H1 (cell line): Measurements from ENCODE around the gene EXOSC5. TPM values are rescaled to one million over a fixed set of nuclear protein-coding genes. Genes with fewer than 3 reads are reported as not detected.

Source experiments
- CTCF ChIA-PET: fragments of 300-600 bp; sonication (Branson Sonifier 250); formaldehyde crosslinking; loops from one replicate; lab custom pipeline; 2021; ENCODE audit not compliant: partially characterized antibody; lab: Charles Lee
- POLR2A ChIA-PET: fragments of 300-600 bp; sonication (Branson Sonifier 250); formaldehyde crosslinking; loops from one replicate; lab custom pipeline; 2021; ENCODE audit warnings: inconsistent platforms; ENCODE audit not compliant: partially characterized antibody; lab: Charles Lee
- DNase-seq, 2 experiments: peaks; one replicate each; pipeline versions ENCODE4 v3.0.0 to v3.0.0-alpha.2; 2010 to 2022; ENCODE audit warnings: low spot score in 2 of 2, low read depth in 1 of 2, mixed read lengths in 1 of 2
- FAIRE-seq: peaks from 2 replicates; lab custom pipeline; 2011; peaks lifted over from hg19 to GRCh38; lab: Jason Lieb, UNC
- H2AFZ ChIP-seq: 2 replicates; pipeline ENCODE4 v1.8.1; 2012; ENCODE audit warnings: low read length, inconsistent platforms
- H2AK5ac ChIP-seq: 2 replicates; pipeline ENCODE4 v1.6.1; 2013; ENCODE audit warnings: low read depth, low read length
- H2BK120ac ChIP-seq: replicated peaks from 2 replicates; pipeline ENCODE3; 2013; ENCODE audit warnings: low read depth, low read length, inconsistent platforms
- H2BK12ac ChIP-seq: 2 replicates; pipeline ENCODE4 v1.6.1; 2013; ENCODE audit warnings: low read depth, low read length
- H2BK15ac ChIP-seq: 2 replicates; pipeline ENCODE4 v1.6.1; 2013; ENCODE audit warnings: low read length
- H2BK20ac ChIP-seq: 2 replicates; pipeline ENCODE4 v1.6.1; 2013; ENCODE audit warnings: low read length
- H2BK5ac ChIP-seq: 2 replicates; pipeline ENCODE4 v1.6.1; 2013; ENCODE audit warnings: low read depth, low read length
- H3K14ac ChIP-seq: 2 replicates; pipeline ENCODE4 v1.6.1; 2013; ENCODE audit warnings: inconsistent platforms; ENCODE audit not compliant: insufficient read length
- H3K18ac ChIP-seq: 2 replicates; pipeline ENCODE4 v1.6.1; 2013; ENCODE audit warnings: low read length; ENCODE audit errors: extremely low read depth
- H3K23ac ChIP-seq: 2 replicates; pipeline ENCODE4 v1.6.1; 2013; ENCODE audit warnings: inconsistent platforms; ENCODE audit not compliant: insufficient read length
- H3K23me2 ChIP-seq: 2 replicates; pipeline ENCODE4 v1.6.1; 2013; ENCODE audit warnings: low read depth, low read length
- H3K27ac ChIP-seq: 2 replicates; pipeline ENCODE4 v1.6.1; 2011; ENCODE audit warnings: low read depth, low read length, inconsistent platforms
- H3K27me3 ChIP-seq, 4 experiments: replicated peaks in 1 of 4; 1 replicate in 1 of 4; 2 replicates in 3 of 4; pipeline versions ENCODE4 v1.6.1 to v1.8.1; 2011 to 2013; ENCODE audit warnings: low read length in 3 of 4, mild to moderate bottlenecking in 3 of 4, inconsistent platforms in 2 of 4, mixed read lengths in 2 of 4, moderate library complexity in 1 of 4; ENCODE audit not compliant: control insufficient read depth in 3 of 4, insufficient read depth in 3 of 4; ENCODE audit errors: extremely low read depth in 1 of 4
- H3K36me3 ChIP-seq, 4 experiments: 2 replicates each; pipeline versions ENCODE4 v1.6.1 to v1.8.1; 2011 to 2013; ENCODE audit warnings: mild to moderate bottlenecking in 4 of 4, low read length in 3 of 4, moderate library complexity in 2 of 4, control low read depth in 1 of 4, inconsistent platforms in 1 of 4; ENCODE audit not compliant: insufficient read depth in 4 of 4, control insufficient read depth in 2 of 4
- H3K4ac ChIP-seq: replicated peaks from 2 replicates; pipeline ENCODE3; 2013; ENCODE audit warnings: low read length, low read depth, mixed read lengths, inconsistent platforms; ENCODE audit not compliant: insufficient read length
- H3K4me1 ChIP-seq, 4 experiments: replicated peaks in 1 of 4; 1 replicate in 1 of 4; 2 replicates in 3 of 4; pipeline versions ENCODE4 v1.6.1 to v1.8.1; 2011 to 2013; ENCODE audit warnings: low read length in 3 of 4, inconsistent platforms in 2 of 4, mixed read lengths in 1 of 4; ENCODE audit not compliant: insufficient read depth in 4 of 4, control insufficient read depth in 3 of 4
- H3K4me2 ChIP-seq, 2 experiments: 2 replicates each; pipeline versions ENCODE4 v1.6.1 to v1.8.1; 2011 to 2013; ENCODE audit warnings: low read depth in 2 of 2, low read length in 2 of 2, control low read depth in 1 of 2, inconsistent platforms in 1 of 2, mild to moderate bottlenecking in 1 of 2; ENCODE audit not compliant: insufficient read depth in 1 of 2
- H3K4me3 ChIP-seq, 4 experiments: fragments of 200-600, 300-600 bp in 1 of 4; sonication (generic), shearing (Covaris generic), sonication (Bioruptor Twin) in 1 of 4; 2 replicates each; pipeline versions ENCODE4 v1.5.1 to v1.8.1; 2011 to 2016; ENCODE audit warnings: low read length in 4 of 4, low read depth in 3 of 4, control low read depth in 2 of 4, inconsistent platforms in 2 of 4, mild to moderate bottlenecking in 2 of 4, mixed read lengths in 1 of 4, moderate library complexity in 1 of 4; ENCODE audit not compliant: insufficient read depth in 2 of 4; ENCODE audit errors: extremely low read depth in 1 of 4
- H3K56ac ChIP-seq: replicated peaks from 2 replicates; pipeline ENCODE3; 2013; ENCODE audit warnings: low read depth, mild to moderate bottlenecking, mixed read lengths, low read length, inconsistent platforms; ENCODE audit not compliant: insufficient read length
- H3K79me1 ChIP-seq: 2 replicates; pipeline ENCODE4 v1.6.1; 2013; ENCODE audit warnings: low read depth, low read length, control low read depth
- H3K79me2 ChIP-seq, 2 experiments: 2 replicates each; pipeline versions ENCODE4 v1.6.1 to v1.8.1; 2012 to 2013; ENCODE audit warnings: low read length in 2 of 2, mild to moderate bottlenecking in 2 of 2, inconsistent platforms in 1 of 2; ENCODE audit not compliant: insufficient read depth in 2 of 2, control insufficient read depth in 1 of 2
- H3K9ac ChIP-seq, 4 experiments: replicated peaks in 1 of 4; 1 replicate in 1 of 4; 2 replicates in 3 of 4; pipeline versions ENCODE4 v1.6.1 to v1.8.1; 2011 to 2013; ENCODE audit warnings: low read depth in 3 of 4, low read length in 3 of 4, control low read depth in 2 of 4, mild to moderate bottlenecking in 2 of 4, moderate library complexity in 2 of 4, inconsistent platforms in 1 of 4; ENCODE audit errors: extremely low read depth in 1 of 4
- H3K9me3 ChIP-seq, 2 experiments: 2 replicates each; pipeline versions ENCODE4 v1.6.1 to v1.8.1; 2012 to 2013; ENCODE audit warnings: mild to moderate bottlenecking in 2 of 2, moderate library complexity in 2 of 2, control low read depth in 1 of 2, inconsistent platforms in 1 of 2, low read depth in 1 of 2, low read length in 1 of 2, mixed read lengths in 1 of 2; ENCODE audit not compliant: insufficient read depth in 2 of 2
- H4K20me1 ChIP-seq, 2 experiments: replicated peaks in 1 of 2; 2 replicates each; pipeline versions ENCODE3 to v1.8.1; 2011 to 2013; ENCODE audit warnings: inconsistent platforms in 2 of 2, low read length in 2 of 2, mild to moderate bottlenecking in 1 of 2; ENCODE audit not compliant: insufficient read depth in 2 of 2, control insufficient read depth in 1 of 2
- H4K5ac ChIP-seq: 2 replicates; pipeline ENCODE4 v1.6.1; 2013; ENCODE audit warnings: low read length, low read depth, mixed read lengths, inconsistent platforms; ENCODE audit not compliant: insufficient read length
- H4K8ac ChIP-seq: 2 replicates; pipeline ENCODE4 v1.8.0; 2013; ENCODE audit warnings: mild to moderate bottlenecking, moderate library complexity, low read length, inconsistent platforms; ENCODE audit not compliant: insufficient read depth; ENCODE audit errors: extremely low read depth
- H4K91ac ChIP-seq: replicated peaks from 2 replicates; pipeline ENCODE3; 2013; ENCODE audit warnings: low read length, mixed read lengths, inconsistent platforms; ENCODE audit not compliant: insufficient read length
- CBX5 ChIP-seq: fragments of 300-800, 300-1000 bp; sonication (generic); IDR thresholded peaks from 2 replicates; pipeline ENCODE4 v1.7.1; 2016; ENCODE audit warnings: antibody characterized with exemption, low read length, low read depth
- CTCF ChIP-seq, 3 experiments: IDR thresholded peaks; 1 replicate in 2 of 3; 2 replicates in 1 of 3; pipeline versions ENCODE4 v1.5.1 to v1.6.1; 2011; ENCODE audit warnings: low read length in 3 of 3, mild to moderate bottlenecking in 3 of 3, inconsistent platforms in 2 of 3, low read depth in 1 of 3, moderate library complexity in 1 of 3; ENCODE audit not compliant: insufficient read depth in 1 of 3; ENCODE audit errors: control extremely low read depth in 1 of 3
- KDM1A ChIP-seq: fragments of 200-600, 300-600 bp; sonication (generic); IDR thresholded peaks from 2 replicates; pipeline ENCODE4 v1.7.1; 2016; ENCODE audit warnings: mild to moderate bottlenecking, low read length, borderline replicate concordance
- MAFK ChIP-seq: IDR thresholded peaks from 2 replicates; pipeline ENCODE4 v1.6.1; 2012; ENCODE audit warnings: low read depth, mild to moderate bottlenecking, improper control_type of control experiment, low read length
- POLR2AphosphoS5 ChIP-seq: IDR thresholded peaks from 2 replicates; pipeline ENCODE4 v1.6.1; 2011; ENCODE audit warnings: low read depth, low read length
- RBBP5 ChIP-seq: IDR thresholded peaks from 2 replicates; pipeline ENCODE4 v1.7.1; 2012; ENCODE audit warnings: low read depth, mild to moderate bottlenecking, inconsistent platforms, low read length, moderate library complexity, borderline replicate concordance
- SAP30 ChIP-seq: fragments of 300-600 bp; sonication (generic); IDR thresholded peaks from 2 replicates; pipeline ENCODE4 v1.7.1; 2012; ENCODE audit warnings: low read length, moderate library complexity, mild to moderate bottlenecking, inconsistent platforms; ENCODE audit not compliant: insufficient read depth, insufficient replicate concordance
- SP4 ChIP-seq: IDR thresholded peaks from 2 replicates; pipeline ENCODE4 v1.6.1; 2012; ENCODE audit warnings: low read length, inconsistent platforms
- WGBS, 2 experiments: shearing (Covaris generic) in 1 of 2; methylation state at CpG; one replicate each; pipeline versions ENCODE4 v1.1.6 to v1.1.7; 2013 to 2015; ENCODE audit warnings: low lambda C conversion rate in 2 of 2, mixed read lengths in 2 of 2, inconsistent platforms in 1 of 2, low coverage in 1 of 2, missing lambda C conversion rate in 1 of 2; ENCODE audit not compliant: insufficient replicate concordance in 2 of 2, insufficient coverage in 1 of 2, insufficient read length in 1 of 2; ENCODE audit errors: extremely low coverage in 1 of 2, missing lambda C conversion rate in 1 of 2; 5-methylcytosine and 5-hydroxymethylcytosine counted together
- polyA plus RNA-seq, 7 experiments: library from polyadenylated mRNA; depleted of rRNA in 3 of 7; stranded (reverse) in 5 of 7; unstranded in 2 of 7; fragments of >200 nt in 5 of 7; fragments of 200-250 nt in 2 of 7; gene quantifications; 1 replicate in 5 of 7; 2 replicates in 1 of 7; 4 replicates in 1 of 7; pipeline versions ENCODE4 v1.2.1 to v1.2.3, GENCODE V29; 2011 to 2013; ENCODE audit warnings: missing spikeins in 2 of 7, mixed read lengths in 2 of 7
- total RNA-seq: library from RNA; stranded (reverse); fragmentation: NEBNext Ultra II Directional; extraction: Animal tissue kit (Norgen Biotek cat#: 25700); gene quantifications from 2 replicates; pipeline ENCODE4 v1.2.1, GENCODE V29; 2021
- TF ChIP-seq, protein P1 (sequence below): IDR thresholded peaks from 2 replicates; pipeline ENCODE4 v1.6.1; 2011; ENCODE audit warnings: low read length, improper control_type of control experiment

The EXOSC5 gene
- total and polyA plus RNA-seq, 2 of the 8 experiments (the other 6 are each of a cell fraction or from before 2014, with no cell fraction given), result 56.2 to 92.8 TPM

DNA sequence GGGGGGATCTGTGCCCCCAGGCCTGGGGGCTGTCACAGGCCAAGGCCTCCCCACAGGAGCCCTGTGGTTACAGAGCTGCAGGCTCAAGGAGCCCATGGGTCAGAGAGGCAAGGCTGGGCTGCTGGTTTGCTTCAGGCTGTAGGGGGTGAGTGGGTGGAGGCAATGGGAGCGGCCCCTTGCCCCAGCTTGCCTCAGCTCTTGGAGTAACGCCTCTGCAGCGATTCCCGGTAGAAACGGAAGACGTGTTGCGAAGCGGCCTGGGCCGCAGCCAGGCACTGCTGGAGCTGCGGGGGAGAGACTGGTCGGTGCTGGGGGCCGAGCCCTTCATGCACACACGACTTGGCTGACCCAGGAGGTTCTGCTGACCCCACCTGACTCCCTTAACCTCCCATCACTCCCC is 10.7 kb downstream of the EXOSC5 start:
- Histone ChIP-seq H2BK20ac (no peak overlapping the region), H3K4ac (no peak overlapping the region), H3K27me3 (no peaks in the 10 kb centered on the region), H3K4me1 (no peaks in the 10 kb centered on the region), H2AFZ (no peak overlapping the region), H3K56ac (no peak overlapping the region), H3K79me2 (no peaks in the 10 kb centered on the region), H2AK5ac (no peak overlapping the region), H4K8ac (no peak overlapping the region), H3K23me2 (no peaks in the 10 kb centered on the region), H3K4me3 (no peak overlapping the region), H2BK5ac (no peak overlapping the region), H4K91ac (no peak overlapping the region), H2BK120ac (no peak overlapping the region), H3K27ac (no peak overlapping the region), H3K4me2 (no peak overlapping the region), H3K23ac (no peak overlapping the region), H3K18ac (no peak overlapping the region), H3K9ac (no peak overlapping the region), H3K9me3 (no peaks in the 10 kb centered on the region), H2BK12ac (no peak overlapping the region), H4K5ac (no peak overlapping the region), H2BK15ac (no peak overlapping the region), H3K36me3 (peaks cover 6 to 19% (median 17%) of the 10 kb centered on the region in 4 experiments; a peak in 7 of 8 replicates), H3K14ac (no peak overlapping the region), H4K20me1 (peaks cover 0 to 5% of the 10 kb centered on the region in 2 experiments), H3K79me1 (no peaks in the 10 kb centered on the region)
- WGBS, 2 experiments, result 94% methylated on average over 13 of the region's 13 CpGs; no CpG with 5 or more reads in 1 of the 2 experiments
- ChIA-PET CTCF (interaction anchor here (0.9 to 1.3 kb wide), 3 partner anchors 45 to 61 kb away, joined by 3 read pairs; no protein-coding TSS in a partner anchor), POLR2A (interaction anchor here (0.5 to 1.6 kb wide), 6 partner anchors 9 to 51 kb away, joined by 3 to 4 read pairs (median 3); no protein-coding TSS in a partner anchor)
- no peak for FAIRE-seq
- DNase-seq, result no peak
- TF ChIP-seq SAP30 (no peak), SP4 (no peak), POLR2AphosphoS5 (no peak), MAFK (no peak), CBX5 (no peak), RBBP5 (no peak), KDM1A (no peak), CTCF (IDR thresholded peaks at IDR 0.05; ENCODE audit: control extremely low read depth in 1 of 3, insufficient read depth in 1 of 3, low read depth in 1 of 3, low read length in 3 of 3) (no peak)
- TF ChIP-seq, protein P1, sequence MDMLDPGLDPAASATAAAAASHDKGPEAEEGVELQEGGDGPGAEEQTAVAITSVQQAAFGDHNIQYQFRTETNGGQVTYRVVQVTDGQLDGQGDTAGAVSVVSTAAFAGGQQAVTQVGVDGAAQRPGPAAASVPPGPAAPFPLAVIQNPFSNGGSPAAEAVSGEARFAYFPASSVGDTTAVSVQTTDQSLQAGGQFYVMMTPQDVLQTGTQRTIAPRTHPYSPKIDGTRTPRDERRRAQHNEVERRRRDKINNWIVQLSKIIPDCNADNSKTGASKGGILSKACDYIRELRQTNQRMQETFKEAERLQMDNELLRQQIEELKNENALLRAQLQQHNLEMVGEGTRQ, result no peak
